CD4-positive, alpha-beta T cell (primary cell): Measurements from ENCODE around the gene PLCL2. TPM values are rescaled to one million over a fixed set of nuclear protein-coding genes. Genes with fewer than 3 reads are reported as not detected.

Experiments
- ATAC-seq: fragments of 200-7000 bp; cut with Tn5 transposase; one replicate; pipeline ENCODE4 v1.10.0; 2022; ENCODE audit warnings: mild to moderate bottlenecking; ENCODE audit not compliant: poor library complexity
- CTCF ChIA-PET: fragments of 350-600 bp; sonication (Branson Sonifier 250); formaldehyde crosslinking; loops from one replicate; lab custom pipeline; 2021; ENCODE audit warnings: antibody characterized with exemption, inconsistent platforms; lab: Charles Lee
- POLR2A ChIA-PET: fragments of 350-600 bp; sonication (Branson Sonifier 250); formaldehyde crosslinking; loops from one replicate; lab custom pipeline; 2021; ENCODE audit warnings: antibody characterized with exemption, inconsistent platforms; lab: Charles Lee
- DNase-seq, 14 experiments: peaks; one replicate each; pipeline ENCODE4 v3.0.0-alpha.2; 2013 to 2020; ENCODE audit warnings: mixed read lengths in 2 of 14
- H3K27ac ChIP-seq, 2 donors: one replicate each; pipeline versions ENCODE4 v1.5.1 to v1.7.0; 2013; ENCODE audit warnings: low read length in 2 of 2, low read depth in 1 of 2, mild to moderate bottlenecking in 1 of 2
- H3K27me3 ChIP-seq, 2 experiments: 1 replicate in 1 of 2; 2 replicates in 1 of 2; pipeline versions ENCODE4 v1.6.1 to v1.7.0; 2013; ENCODE audit warnings: low read length in 2 of 2, control low read depth in 1 of 2, mild to moderate bottlenecking in 1 of 2, moderate library complexity in 1 of 2; ENCODE audit not compliant: insufficient read depth in 2 of 2, control insufficient read depth in 1 of 2
- H3K36me3 ChIP-seq: one replicate; pipeline ENCODE4 v1.6.1; 2013; ENCODE audit warnings: low read length, control low read depth; ENCODE audit not compliant: insufficient read depth
- H3K4me1 ChIP-seq: one replicate; pipeline ENCODE4 v1.6.1; 2013; ENCODE audit warnings: low read length, control low read depth; ENCODE audit not compliant: insufficient read depth
- H3K4me3 ChIP-seq: one replicate; pipeline ENCODE4 v1.5.1; 2013; ENCODE audit warnings: mild to moderate bottlenecking, low read length, moderate library complexity
- H3K9me3 ChIP-seq, 2 experiments: 1 replicate in 1 of 2; 2 replicates in 1 of 2; pipeline versions ENCODE4 v1.6.1 to v1.7.0; 2013; ENCODE audit warnings: low read length in 2 of 2, mild to moderate bottlenecking in 2 of 2, control low read depth in 1 of 2, moderate library complexity in 1 of 2; ENCODE audit not compliant: control insufficient read depth in 1 of 2, insufficient read depth in 1 of 2
- H3K27ac Mint-ChIP-seq: one replicate; pipeline ENCODE4 v1.8.0; 2020; ENCODE audit warnings: mixed read lengths
- H3K27me3 Mint-ChIP-seq: one replicate; pipeline ENCODE4 v1.8.0; 2021; ENCODE audit warnings: mixed read lengths
- H3K36me3 Mint-ChIP-seq: one replicate; pipeline ENCODE4 v1.8.0; 2021; ENCODE audit warnings: low read depth, mixed read lengths
- H3K4me1 Mint-ChIP-seq: one replicate; pipeline ENCODE4 v1.8.0; 2021; ENCODE audit warnings: low read depth, mixed read lengths
- H3K4me3 Mint-ChIP-seq: one replicate; pipeline ENCODE4 v1.8.0; 2020; ENCODE audit warnings: mild to moderate bottlenecking, mixed read lengths
- H3K9me3 Mint-ChIP-seq: one replicate; pipeline ENCODE4 v1.8.0; 2020; ENCODE audit warnings: mixed read lengths
- intact Hi-C, 2 experiments: fragments of 100-400 bp; cut with DNase I in 1 of 2; cut with micrococcal nuclease in 1 of 2; formaldehyde crosslinking; loops; one replicate each; pipeline versions ENCODE4 v1.15.1 to v1.9.0; 2023 to 2025; cut with DNase I, micrococcal nuclease
- total RNA-seq, 174 experiments: library from RNA in 2 of 174; stranded (reverse) in 2 of 174; gene quantifications; one replicate each; pipeline ENCODE4 v1.2.3 and lab custom pipeline; 2021 to 2026
- TF ChIP-seq, protein P1 (sequence below): fragments of 200-600 bp; IDR thresholded peaks from one replicate; pipeline ENCODE4 v1.8.0; 2022; ENCODE audit warnings: antibody characterized with exemption, mild to moderate bottlenecking

Gene PLCL2
- total RNA-seq, 2 experiments from 2014 or later = 35.1 to 36.3 TPM

DNA sequence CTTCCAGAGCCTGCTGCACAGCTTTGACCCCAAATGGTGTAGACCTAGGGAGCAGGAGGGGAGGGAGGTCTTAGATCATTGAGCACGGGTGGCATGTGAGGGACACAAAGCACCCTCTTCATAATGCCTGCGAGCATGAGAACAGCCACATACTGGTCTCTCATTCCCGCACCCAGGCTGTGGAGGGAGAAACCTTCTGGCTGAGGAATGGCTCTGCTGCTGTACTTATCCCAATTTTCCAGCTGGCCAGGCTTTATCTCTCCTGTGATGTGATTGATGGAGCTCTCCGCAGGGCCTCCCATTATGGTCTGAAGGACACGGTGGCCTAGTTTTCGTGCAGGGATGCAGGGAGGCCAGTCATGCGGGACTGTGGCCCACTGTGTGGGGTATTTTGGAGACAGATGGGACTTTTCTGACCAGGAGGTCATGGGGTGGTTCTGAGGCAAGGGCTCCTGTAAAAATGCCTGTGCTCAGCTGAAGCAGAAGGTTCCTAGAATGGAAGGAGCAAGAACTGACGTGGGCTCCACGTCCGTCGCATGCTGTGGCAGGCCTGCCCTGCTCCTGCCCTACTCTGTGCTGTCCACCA is 251.5 kb downstream of the PLCL2 start:
- no peak overlapping the region for H3K4me3 ChIP-seq
- ATAC-seq (no peak), DNase-seq (no peak)
- H3K27me3 ChIP-seq = no peaks in the 10 kb centered on the region
- ChIA-PET POLR2A (no interaction called here), CTCF (no interaction called here)
- Mint-ChIP-seq H3K4me3 (no peak overlapping the region), H3K4me1 (no peaks in the 10 kb centered on the region), H3K36me3 (no peaks in the 10 kb centered on the region), H3K9me3 (no peaks in the 10 kb centered on the region), H3K27me3 (no peaks in the 10 kb centered on the region), H3K27ac (no peak overlapping the region)
- H3K36me3 ChIP-seq = no peaks in the 10 kb centered on the region
- peaks cover 0 to 14% of the 10 kb centered on the region in 2 experiments for H3K9me3 ChIP-seq
- intact Hi-C loops = no loop called here
- TF ChIP-seq, protein P1, sequence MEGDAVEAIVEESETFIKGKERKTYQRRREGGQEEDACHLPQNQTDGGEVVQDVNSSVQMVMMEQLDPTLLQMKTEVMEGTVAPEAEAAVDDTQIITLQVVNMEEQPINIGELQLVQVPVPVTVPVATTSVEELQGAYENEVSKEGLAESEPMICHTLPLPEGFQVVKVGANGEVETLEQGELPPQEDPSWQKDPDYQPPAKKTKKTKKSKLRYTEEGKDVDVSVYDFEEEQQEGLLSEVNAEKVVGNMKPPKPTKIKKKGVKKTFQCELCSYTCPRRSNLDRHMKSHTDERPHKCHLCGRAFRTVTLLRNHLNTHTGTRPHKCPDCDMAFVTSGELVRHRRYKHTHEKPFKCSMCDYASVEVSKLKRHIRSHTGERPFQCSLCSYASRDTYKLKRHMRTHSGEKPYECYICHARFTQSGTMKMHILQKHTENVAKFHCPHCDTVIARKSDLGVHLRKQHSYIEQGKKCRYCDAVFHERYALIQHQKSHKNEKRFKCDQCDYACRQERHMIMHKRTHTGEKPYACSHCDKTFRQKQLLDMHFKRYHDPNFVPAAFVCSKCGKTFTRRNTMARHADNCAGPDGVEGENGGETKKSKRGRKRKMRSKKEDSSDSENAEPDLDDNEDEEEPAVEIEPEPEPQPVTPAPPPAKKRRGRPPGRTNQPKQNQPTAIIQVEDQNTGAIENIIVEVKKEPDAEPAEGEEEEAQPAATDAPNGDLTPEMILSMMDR = no peak
- no peaks in the 10 kb centered on the region for H3K4me1 ChIP-seq
- no peak overlapping the region for H3K27ac ChIP-seq

DNA sequence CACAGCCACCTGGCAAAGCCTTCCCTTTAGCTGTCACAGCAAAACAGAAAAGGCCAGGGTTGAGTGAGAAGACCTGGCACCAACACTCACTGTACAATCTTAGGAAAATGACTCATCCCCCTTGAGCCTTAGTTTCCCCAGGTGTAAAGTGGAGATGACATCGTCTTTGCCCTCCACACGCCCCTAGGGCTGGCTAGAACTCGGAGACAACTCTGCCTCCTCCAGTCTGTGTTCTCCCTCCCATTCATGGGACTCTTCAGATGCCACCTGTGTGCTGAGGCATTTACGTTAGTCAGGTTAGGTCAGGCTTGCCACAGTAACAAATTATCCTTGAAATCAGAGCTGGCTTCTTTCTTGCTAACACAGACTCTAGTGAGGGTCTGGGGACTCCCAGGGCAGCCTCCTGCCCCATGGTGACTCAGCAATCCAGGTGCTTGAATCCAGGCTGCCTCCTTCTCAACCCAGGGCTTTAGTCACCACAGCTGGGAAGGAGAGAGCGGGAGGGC is 252.6 kb downstream of the PLCL2 start:
- TF ChIP-seq, protein P1 = no peak
- Histone ChIP-seq H3K4me1 (no peaks in the 10 kb centered on the region), H3K27ac (no peak overlapping the region), H3K9me3 (peaks cover 0 to 14% of the 10 kb centered on the region in 2 experiments), H3K27me3 (no peaks in the 10 kb centered on the region), H3K4me3 (no peak overlapping the region), H3K36me3 (no peaks in the 10 kb centered on the region)
- ATAC-seq = no peak
- intact Hi-C loops = no loop called here
- Mint-ChIP-seq H3K27me3 (no peaks in the 10 kb centered on the region), H3K4me1 (no peaks in the 10 kb centered on the region), H3K9me3 (no peaks in the 10 kb centered on the region), H3K4me3 (no peak overlapping the region), H3K36me3 (no peaks in the 10 kb centered on the region), H3K27ac (no peak overlapping the region)
- ChIA-PET POLR2A (no interaction called here), CTCF (no interaction called here)
- no peak for DNase-seq

DNA sequence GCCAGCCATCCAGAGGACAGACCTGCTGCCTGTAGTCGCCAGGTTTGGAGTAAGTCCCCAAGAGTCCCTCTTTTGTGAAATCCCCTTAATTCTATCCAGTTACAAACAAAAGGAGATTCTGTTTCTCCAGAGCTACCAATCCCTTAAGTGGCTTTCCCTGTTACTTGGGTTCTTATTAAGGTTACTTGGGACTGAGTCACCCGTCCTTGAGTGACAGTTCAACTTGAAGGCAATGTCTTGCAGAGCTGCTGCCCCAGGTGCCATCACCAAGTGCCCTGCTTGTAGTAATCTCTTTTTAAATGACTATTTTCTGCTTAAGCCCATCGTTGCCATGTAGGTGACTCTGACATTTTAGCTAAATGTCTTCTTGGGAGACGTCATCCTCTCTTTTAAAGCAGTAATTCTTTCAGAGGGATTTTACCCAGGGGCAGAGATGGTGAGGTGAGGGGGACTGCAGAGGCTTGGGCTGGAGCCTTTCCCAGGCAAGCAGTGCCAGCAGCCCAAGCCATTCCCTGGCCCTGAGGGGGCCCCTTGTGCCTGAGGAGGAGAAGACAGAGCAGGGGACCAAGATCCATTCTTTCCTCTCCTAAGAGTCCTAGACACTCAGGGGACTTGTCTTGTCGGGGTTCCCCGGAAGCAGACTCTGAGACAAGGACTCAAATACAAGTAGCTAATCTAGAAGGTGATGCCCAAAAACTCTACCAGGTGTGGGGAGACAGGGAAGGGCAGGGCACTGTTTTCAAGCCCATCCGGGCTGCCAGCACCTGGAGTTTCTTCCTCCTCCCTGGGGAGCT is 253.7 kb downstream of the PLCL2 start:
- Mint-ChIP-seq H3K36me3 (no peaks in the 10 kb centered on the region), H3K9me3 (no peaks in the 10 kb centered on the region), H3K4me3 (no peak overlapping the region), H3K27ac (no peak overlapping the region), H3K4me1 (no peaks in the 10 kb centered on the region), H3K27me3 (no peaks in the 10 kb centered on the region)
- CTCF ChIA-PET = no interaction called here
- DNase-seq (no peak), ATAC-seq (no peak)
- Histone ChIP-seq H3K27me3 (no peaks in the 10 kb centered on the region), H3K9me3 (peaks cover 0 to 14% of the 10 kb centered on the region in 2 experiments), H3K27ac (no peak overlapping the region), H3K4me1 (no peaks in the 10 kb centered on the region), H3K36me3 (no peaks in the 10 kb centered on the region), H3K4me3 (no peak overlapping the region)
- intact Hi-C loops = no loop called here
- TF ChIP-seq, protein P1 = no peak
- POLR2A ChIA-PET = no interaction called here
